ENCODE data around the gene COL5A1. TPM values are rescaled to one million over a fixed set of nuclear protein-coding genes. Genes with fewer than 3 reads are reported as not detected.

The COL5A1 gene
- total and polyA plus RNA-seq, 2 experiments from 2014 or later: 2.5 to 13.1 TPM

GRCh38 chr9:134728801-134729495 is 87.3 kb downstream of the COL5A1 start:
- H3K4me3 ChIP-seq: no peak overlapping the region
- ATAC-seq: no peak
- H3K4me1 Mint-ChIP-seq: peaks cover 2% of the 10 kb centered on the region; the same call in 1 of the 3 replicates
- TF ChIP-seq EZH2 (IDR thresholded peaks at IDR 0.05; ENCODE audit: low read depth, unreplicated experiment) (no peak), STAT1 (IDR thresholded peaks at IDR 0.05; ENCODE audit: unreplicated experiment) (no peak), CTCF (conservative IDR thresholded peaks at IDR 0.05; ENCODE audit: low read depth in 2 of 2) (no peak), ZNF114 (CRISPR knock-in tag; IDR thresholded peaks at IDR 0.05) (no peak), REST (IDR thresholded peaks at IDR 0.05; ENCODE audit: unreplicated experiment) (no peak), CREB1 (CRISPR knock-in tag; IDR thresholded peaks at IDR 0.05; ENCODE audit: low read depth) (no peak), POLR2AphosphoS5 (IDR thresholded peaks at IDR 0.05; ENCODE audit: low read depth) (no peak), ZNF331 (CRISPR knock-in tag; IDR thresholded peaks at IDR 0.05; ENCODE audit: low read depth) (no peak), ZNF462 (CRISPR knock-in tag; IDR thresholded peaks at IDR 0.05) (no peak), ETS1 (IDR thresholded peaks at IDR 0.05) (no peak), NANOG (IDR thresholded peaks at IDR 0.05; ENCODE audit: borderline replicate concordance) (no peak)
- no peaks in the 10 kb centered on the region for H4K20me1 ChIP-seq (replicated peaks; ENCODE audit: insufficient read depth)
- no peaks in the 10 kb centered on the region for H3K79me2 ChIP-seq (replicated peaks; ENCODE audit: insufficient read depth)
- no peak overlapping the region for H3K27ac Mint-ChIP-seq
- H3K9me3 Mint-ChIP-seq: peaks cover 8% of the 10 kb centered on the region; the same call in 2 of the 3 replicates
- no peak overlapping the region for H3K27ac ChIP-seq (ENCODE audit: low read depth)
- no peak overlapping the region for H3K4me2 ChIP-seq
- H3K36me3 ChIP-seq (ENCODE audit: insufficient read depth): no peaks in the 10 kb centered on the region; the same call in 1 of the 2 replicates
- no peak overlapping the region for H3K4me3 Mint-ChIP-seq
- peaks cover 7% of the 10 kb centered on the region for H3K27me3 Mint-ChIP-seq (ENCODE audit: insufficient read depth, low read depth, poor library complexity)
- no peak overlapping the region for H2AFZ ChIP-seq
- H3K36me3 Mint-ChIP-seq (ENCODE audit: low read depth): peaks cover 6% of the 10 kb centered on the region; the same call in 2 of the 3 replicates
- no peaks in the 10 kb centered on the region for H3K27me3 ChIP-seq (ENCODE audit: insufficient read depth)
- H3K4me1 ChIP-seq (ENCODE audit: insufficient read depth): no peaks in the 10 kb centered on the region
- H3F3A ChIP-seq (replicated peaks; ENCODE audit: low read depth): no peaks in the 10 kb centered on the region
- no peaks in the 10 kb centered on the region for H3K9me2 ChIP-seq (ENCODE audit: insufficient read depth)
- DNase-seq (ENCODE audit: low spot score): no peak

Measured in GM23338 (cell line).